DOHH2 (cell line): ENCODE results near the gene NF1.

ENCODE experiments used
- H3F3A ChIP-seq: fragments of 200-600 bp; sonication (generic), shearing (Covaris generic); 2 replicates; pipeline ENCODE4 v1.6.0; 2016; ENCODE audit warnings: antibody characterized with exemption, mild to moderate bottlenecking; ENCODE audit not compliant: control insufficient read depth, insufficient read depth
- H3K27ac ChIP-seq: fragments of 200-600 bp; sonication (generic); 2 replicates; pipeline ENCODE4 v1.5.1; 2014; ENCODE audit warnings: low read depth, mild to moderate bottlenecking, low read length, moderate library complexity
- H3K27me3 ChIP-seq: fragments of 200-600 bp; sonication (generic); 2 replicates; pipeline ENCODE4 v1.6.1; 2014; ENCODE audit warnings: mild to moderate bottlenecking, low read length, mixed read lengths; ENCODE audit not compliant: control insufficient read depth
- H3K36me3 ChIP-seq: fragments of 200-600 bp; sonication (generic); 2 replicates; pipeline ENCODE4 v1.6.1; 2014; ENCODE audit warnings: mild to moderate bottlenecking, low read length, moderate library complexity, mixed read lengths; ENCODE audit not compliant: control insufficient read depth
- H3K4me1 ChIP-seq: fragments of 200-600 bp; sonication (generic); 2 replicates; pipeline ENCODE4 v1.6.1; 2014; ENCODE audit warnings: mild to moderate bottlenecking, low read length, mixed read lengths; ENCODE audit not compliant: control insufficient read depth
- H3K4me2 ChIP-seq: fragments of 200-600 bp; sonication (generic); 2 replicates; pipeline ENCODE4 v1.6.0; 2014; ENCODE audit warnings: mild to moderate bottlenecking, low read length, moderate library complexity
- H3K4me3 ChIP-seq: fragments of 200-600 bp; sonication (generic); 2 replicates; pipeline ENCODE4 v1.5.1; 2014; ENCODE audit warnings: mild to moderate bottlenecking, low read length, mixed read lengths
- H3K79me2 ChIP-seq: fragments of 200-600 bp; sonication (generic); 2 replicates; pipeline ENCODE4 v1.6.1; 2014; ENCODE audit warnings: mild to moderate bottlenecking, low read length, mixed read lengths; ENCODE audit not compliant: control insufficient read depth
- H3K9me2 ChIP-seq: fragments of 200-600 bp; sonication (generic); replicated peaks from 2 replicates; pipeline ENCODE4 v1.6.1; 2014; ENCODE audit warnings: mild to moderate bottlenecking, low read length, mixed read lengths; ENCODE audit not compliant: control insufficient read depth
- H3K9me3 ChIP-seq: fragments of 200-600 bp; sonication (generic); 2 replicates; pipeline ENCODE4 v1.6.1; 2014; ENCODE audit warnings: antibody characterized with exemption, low read length, mixed read lengths; ENCODE audit not compliant: control insufficient read depth, insufficient read depth
- H4K20me1 ChIP-seq: fragments of 200-600 bp; sonication (generic); 2 replicates; pipeline ENCODE4 v1.6.0; 2014; ENCODE audit warnings: low read depth, mild to moderate bottlenecking, antibody characterized with exemption, low read length, moderate library complexity; ENCODE audit not compliant: control insufficient read depth, insufficient read depth
- EZH2phosphoT487 ChIP-seq: fragments of 200-600 bp; sonication (generic); IDR thresholded peaks from 2 replicates; pipeline ENCODE4 v1.6.1; 2017; ENCODE audit warnings: borderline replicate concordance, mild to moderate bottlenecking, antibody characterized with exemption, low read length, moderate library complexity, mixed read lengths
- TF ChIP-seq, protein P1 (sequence below): fragments of 200-600 bp; sonication (generic); IDR thresholded peaks from one replicate; pipeline ENCODE4 v1.5.1; 2014; ENCODE audit warnings: antibody characterized with exemption, mild to moderate bottlenecking, low read depth, low read length; ENCODE audit not compliant: poor library complexity, severe bottlenecking

NF1 gene

GRCh38 chr17:31269036-31269577 lies 174.3 kb downstream of the NF1 start:
- peaks cover 51% of the 10 kb centered on the region for H3K36me3 ChIP-seq
- TF ChIP-seq EZH2phosphoT487: no peak
- TF ChIP-seq, protein P1, sequence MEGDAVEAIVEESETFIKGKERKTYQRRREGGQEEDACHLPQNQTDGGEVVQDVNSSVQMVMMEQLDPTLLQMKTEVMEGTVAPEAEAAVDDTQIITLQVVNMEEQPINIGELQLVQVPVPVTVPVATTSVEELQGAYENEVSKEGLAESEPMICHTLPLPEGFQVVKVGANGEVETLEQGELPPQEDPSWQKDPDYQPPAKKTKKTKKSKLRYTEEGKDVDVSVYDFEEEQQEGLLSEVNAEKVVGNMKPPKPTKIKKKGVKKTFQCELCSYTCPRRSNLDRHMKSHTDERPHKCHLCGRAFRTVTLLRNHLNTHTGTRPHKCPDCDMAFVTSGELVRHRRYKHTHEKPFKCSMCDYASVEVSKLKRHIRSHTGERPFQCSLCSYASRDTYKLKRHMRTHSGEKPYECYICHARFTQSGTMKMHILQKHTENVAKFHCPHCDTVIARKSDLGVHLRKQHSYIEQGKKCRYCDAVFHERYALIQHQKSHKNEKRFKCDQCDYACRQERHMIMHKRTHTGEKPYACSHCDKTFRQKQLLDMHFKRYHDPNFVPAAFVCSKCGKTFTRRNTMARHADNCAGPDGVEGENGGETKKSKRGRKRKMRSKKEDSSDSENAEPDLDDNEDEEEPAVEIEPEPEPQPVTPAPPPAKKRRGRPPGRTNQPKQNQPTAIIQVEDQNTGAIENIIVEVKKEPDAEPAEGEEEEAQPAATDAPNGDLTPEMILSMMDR: no peak
- no peaks in the 10 kb centered on the region for H3F3A ChIP-seq
- no peak overlapping the region for H3K27ac ChIP-seq
- H3K27me3 ChIP-seq: no peaks in the 10 kb centered on the region
- no peaks in the 10 kb centered on the region for H3K9me2 ChIP-seq
- no peak overlapping the region for H3K4me3 ChIP-seq
- no peak overlapping the region for H3K4me2 ChIP-seq
- no peaks in the 10 kb centered on the region for H3K4me1 ChIP-seq
- no peaks in the 10 kb centered on the region for H3K79me2 ChIP-seq
- H3K9me3 ChIP-seq: no peaks in the 10 kb centered on the region
- no peaks in the 10 kb centered on the region for H4K20me1 ChIP-seq

DNA sequence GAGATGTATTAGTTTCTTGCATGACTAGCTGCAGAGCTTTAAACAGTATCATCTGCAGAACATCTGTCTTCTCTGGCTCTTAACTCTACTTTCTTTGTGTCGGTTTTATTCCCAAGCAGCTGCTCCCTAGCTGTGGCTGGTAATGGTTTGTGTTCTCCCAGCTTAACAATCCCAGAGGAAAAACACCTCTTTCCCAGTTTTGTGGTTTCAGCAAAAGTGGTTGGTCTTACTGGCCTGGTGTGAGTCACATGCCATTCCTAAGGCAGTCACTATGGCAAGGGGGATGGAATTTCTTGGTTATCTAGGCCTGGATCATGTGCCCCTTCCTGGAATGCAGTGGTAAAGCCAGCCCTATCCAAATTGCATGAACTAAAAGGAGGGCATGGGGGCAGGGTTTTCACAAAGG lies 174.8 kb downstream of the NF1 start:
- no peak overlapping the region for H3K4me2 ChIP-seq
- H3K9me3 ChIP-seq: no peaks in the 10 kb centered on the region
- H3K27ac ChIP-seq: no peak overlapping the region

GRCh38 chr17:31272236-31272635 lies 177.5 kb downstream of the NF1 start:
- TF ChIP-seq, protein P1: no peak
- TF ChIP-seq EZH2phosphoT487: no peak
- Histone ChIP-seq H3K4me3 (no peak overlapping the region), H3K9me2 (no peaks in the 10 kb centered on the region), H4K20me1 (no peaks in the 10 kb centered on the region), H3K36me3 (peaks cover 53% of the 10 kb centered on the region), H3K27me3 (no peaks in the 10 kb centered on the region), H3K9me3 (no peaks in the 10 kb centered on the region), H3F3A (no peaks in the 10 kb centered on the region), H3K27ac (no peak overlapping the region), H3K4me1 (no peaks in the 10 kb centered on the region), H3K4me2 (no peak overlapping the region), H3K79me2 (no peaks in the 10 kb centered on the region)

More for the DNA sequence above, 174.8 kb downstream of the NF1 start:
- Histone ChIP-seq H3K79me2 (no peaks in the 10 kb centered on the region), H3K4me1 (no peaks in the 10 kb centered on the region), H3K9me2 (no peaks in the 10 kb centered on the region), H3K4me3 (no peak overlapping the region), H3F3A (no peaks in the 10 kb centered on the region), H4K20me1 (no peaks in the 10 kb centered on the region), H3K27me3 (no peaks in the 10 kb centered on the region), H3K36me3 (peaks cover 52% of the 10 kb centered on the region)
- TF ChIP-seq, protein P1: no peak
- no peak for TF ChIP-seq EZH2phosphoT487
